ENCODE results near the gene FFAR1. TPM values are rescaled to one million over a fixed set of nuclear protein-coding genes. Genes with fewer than 3 reads are reported as not detected.
"Not testable (repeated sequence)": the region's sequence is repeated elsewhere in the genome, so short reads cannot be mapped to it uniquely, and the experiment has no call there.

Gene FFAR1
- total RNA-seq, 1 experiment from 2014 or later = 1.7 TPM

DNA sequence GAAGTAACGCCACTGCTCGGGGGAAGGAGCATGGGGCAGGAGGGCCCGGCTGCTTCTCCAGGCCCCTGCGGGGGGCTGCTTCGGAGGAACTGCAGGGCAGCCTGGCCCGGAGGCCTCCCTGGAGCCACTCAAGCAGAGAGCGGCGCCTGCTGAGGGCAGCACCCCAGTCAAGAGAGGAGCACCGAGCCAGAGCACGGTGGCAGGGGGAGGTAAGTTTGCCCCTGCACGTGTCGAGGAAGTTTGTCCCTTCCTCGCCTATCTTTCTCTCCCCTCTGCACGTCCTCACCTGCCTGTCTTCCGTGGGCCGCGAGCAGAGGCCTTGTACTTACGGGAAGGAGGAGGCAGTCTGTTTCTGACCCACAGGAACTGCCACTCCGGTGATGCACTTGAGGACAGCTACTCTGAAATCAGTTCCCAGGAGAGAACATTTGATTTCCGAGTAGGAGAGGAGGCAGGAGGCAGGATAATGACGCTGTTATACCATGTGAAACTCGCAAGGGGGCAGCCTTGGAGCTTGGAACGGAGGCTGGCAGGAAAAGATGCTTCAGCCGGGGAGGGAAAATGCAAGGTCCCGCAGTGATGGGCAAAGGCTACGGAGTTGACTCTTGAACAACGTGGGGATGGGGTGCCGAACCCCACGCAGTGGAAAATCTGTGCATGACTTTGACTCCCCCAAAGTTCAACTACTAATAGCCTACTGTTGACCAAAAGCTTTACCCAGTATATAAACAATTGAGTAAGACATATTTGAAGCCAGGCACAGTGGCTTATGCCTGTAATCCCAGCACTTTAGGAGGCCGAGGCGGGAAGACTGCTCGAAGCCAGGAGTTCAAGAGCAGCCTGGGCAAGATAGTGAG is 5.0 kb downstream of the FFAR1 start:
- DNase-seq (ENCODE audit: low read depth) = peak; percentile 72
- in situ Hi-C loops (cut with HindIII; ENCODE audit: low pct_unique_long_range_greater_than_20kb, low sequenced_read_pairs) = loop anchor here (10.0 kb wide), 1 partner anchor 82 kb away; no protein-coding TSS in a partner anchor

DNA sequence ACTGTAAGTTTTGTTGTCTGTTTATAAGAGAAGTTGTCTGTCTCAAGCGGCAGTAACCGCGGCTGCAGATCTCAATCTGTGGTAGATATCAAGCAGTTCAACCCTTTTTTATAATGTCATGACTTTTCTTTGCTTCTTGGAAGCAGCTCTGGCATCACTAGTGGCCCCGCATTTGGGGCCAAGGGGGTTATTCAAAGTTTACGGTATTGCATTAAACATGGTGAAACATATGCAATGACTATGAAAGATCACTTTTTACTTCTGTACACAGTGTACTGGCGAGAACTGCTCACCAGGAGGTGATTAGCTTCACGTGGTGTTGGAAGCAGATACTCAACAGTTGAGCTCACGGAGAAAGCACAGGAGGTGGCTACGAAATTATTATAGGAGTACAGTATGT is 5.9 kb downstream of the FFAR1 start:
- in situ Hi-C loops (cut with HindIII; ENCODE audit: low pct_unique_long_range_greater_than_20kb, low sequenced_read_pairs) = loop anchor here (10.0 kb wide), 1 partner anchor 81 kb away; no protein-coding TSS in a partner anchor
- no peak for DNase-seq (ENCODE audit: low read depth)

DNA sequence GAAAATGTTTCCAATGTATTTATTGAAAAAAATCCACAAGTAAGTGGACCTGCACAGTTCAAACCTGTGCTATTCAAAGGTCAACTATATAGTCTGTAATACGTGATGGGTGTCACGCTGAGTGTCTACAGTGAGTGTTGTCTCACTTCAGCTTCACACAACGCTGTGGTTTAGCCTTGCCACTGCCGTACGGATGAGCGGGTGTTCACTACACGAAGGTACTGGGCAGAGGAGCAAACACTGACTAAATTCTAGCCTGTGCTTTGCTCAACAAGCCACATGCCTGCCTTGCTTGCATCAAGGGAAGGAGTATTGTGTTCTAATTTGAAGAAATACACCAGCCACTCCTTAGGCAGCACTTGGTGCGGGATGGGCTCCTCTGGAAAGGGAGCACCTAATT is 7.2 kb downstream of the FFAR1 start:
- in situ Hi-C loops (cut with HindIII; ENCODE audit: low pct_unique_long_range_greater_than_20kb, low sequenced_read_pairs) = loop anchor here (10.0 kb wide), 1 partner anchor 80 kb away; no protein-coding TSS in a partner anchor
- DNase-seq (ENCODE audit: low read depth) = no peak

DNA sequence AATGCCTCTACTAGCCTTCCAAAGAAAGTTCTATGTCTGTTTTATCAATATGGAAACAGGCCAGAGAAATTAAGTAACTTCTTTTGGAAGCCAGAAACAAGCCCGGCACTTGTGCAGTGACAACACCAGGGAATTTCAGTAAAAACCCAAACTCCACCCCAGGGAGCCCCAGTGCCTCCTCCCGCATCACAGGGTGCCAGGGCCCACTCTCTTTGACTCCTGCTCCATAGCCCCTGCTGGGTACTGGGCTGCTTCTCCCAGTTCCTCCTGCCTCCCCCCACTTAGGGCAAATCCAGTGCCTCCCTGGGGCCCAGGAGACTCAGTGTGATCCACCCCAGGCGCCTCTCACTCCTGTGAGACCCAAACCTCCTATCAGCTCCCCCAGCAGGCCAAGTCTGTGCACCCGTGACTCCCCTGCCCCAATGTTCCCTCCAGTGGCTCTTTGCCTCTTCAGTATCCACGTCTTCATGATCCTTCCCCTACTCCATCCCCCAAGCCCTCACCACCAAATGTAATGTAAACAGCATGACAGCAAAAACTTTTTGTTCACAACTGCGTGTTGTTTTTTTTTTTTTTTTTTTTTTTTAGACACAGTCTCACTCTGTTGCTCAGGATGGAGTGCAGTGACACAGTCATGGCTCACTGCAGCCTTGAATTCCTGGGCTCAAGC is 8.2 kb downstream of the FFAR1 start:
- peak; percentile 34 for DNase-seq (ENCODE audit: low read depth)
- in situ Hi-C loops (cut with HindIII; ENCODE audit: low pct_unique_long_range_greater_than_20kb, low sequenced_read_pairs) = loop anchor here (10.0 kb wide), 1 partner anchor 79 kb away; no protein-coding TSS in a partner anchor

GRCh38 chr19:35357867-35358573 is 10.3 kb downstream of the FFAR1 start, which contains the start of gene FFAR3:
TSS of gene FFAR3 (plus strand) at chr19:35358460. CDS start at chr19:35358891, 431 bp downstream.
- in situ Hi-C loops (cut with HindIII; ENCODE audit: low pct_unique_long_range_greater_than_20kb, low sequenced_read_pairs) = loop anchor here (10.0 kb wide), 1 partner anchor 77 kb away; no protein-coding TSS in a partner anchor
- no peak for DNase-seq (ENCODE audit: low read depth)

GRCh38 chr19:35358834-35359233 is 11.1 kb downstream of the FFAR1 start:
- DNase-seq (ENCODE audit: low read depth) = not testable (repeated sequence)
- in situ Hi-C loops (cut with HindIII; ENCODE audit: low pct_unique_long_range_greater_than_20kb, low sequenced_read_pairs) = loop anchor here (10.0 kb wide), 1 partner anchor 76 kb away; no protein-coding TSS in a partner anchor

- in situ Hi-C loops (cut with HindIII; ENCODE audit: low pct_unique_long_range_greater_than_20kb, low sequenced_read_pairs) = loop anchor here (10.0 kb wide), 1 partner anchor 75 kb away; no protein-coding TSS in a partner anchor
- not testable (repeated sequence) for DNase-seq (ENCODE audit: low read depth)
Observed at GRCh38 chr19:35359395-35359794, 11.7 kb downstream of the FFAR1 start.

DNA sequence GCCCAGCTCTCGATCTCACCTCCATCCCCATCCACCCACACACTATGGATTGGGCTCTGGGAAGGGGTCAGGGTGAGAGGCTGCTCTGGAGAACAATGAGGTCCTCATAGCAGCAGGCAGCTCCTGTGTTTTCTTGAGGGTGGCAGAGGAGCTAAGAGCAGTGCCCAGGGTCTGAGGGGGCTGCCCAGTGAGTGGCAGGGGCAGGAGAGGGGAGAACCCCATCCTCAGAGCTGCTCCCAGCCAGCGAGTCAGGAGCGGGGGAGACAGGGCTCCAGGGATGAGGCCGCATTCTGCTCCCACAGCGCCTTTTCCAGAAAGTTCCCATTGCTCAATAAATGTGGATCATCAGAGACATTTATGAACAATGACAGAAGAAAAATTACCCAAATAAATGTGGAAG is 12.4 kb downstream of the FFAR1 start:
- in situ Hi-C loops (cut with HindIII; ENCODE audit: low pct_unique_long_range_greater_than_20kb, low sequenced_read_pairs); DNase-seq (ENCODE audit: low read depth): not testable (repeated sequence)

DNA sequence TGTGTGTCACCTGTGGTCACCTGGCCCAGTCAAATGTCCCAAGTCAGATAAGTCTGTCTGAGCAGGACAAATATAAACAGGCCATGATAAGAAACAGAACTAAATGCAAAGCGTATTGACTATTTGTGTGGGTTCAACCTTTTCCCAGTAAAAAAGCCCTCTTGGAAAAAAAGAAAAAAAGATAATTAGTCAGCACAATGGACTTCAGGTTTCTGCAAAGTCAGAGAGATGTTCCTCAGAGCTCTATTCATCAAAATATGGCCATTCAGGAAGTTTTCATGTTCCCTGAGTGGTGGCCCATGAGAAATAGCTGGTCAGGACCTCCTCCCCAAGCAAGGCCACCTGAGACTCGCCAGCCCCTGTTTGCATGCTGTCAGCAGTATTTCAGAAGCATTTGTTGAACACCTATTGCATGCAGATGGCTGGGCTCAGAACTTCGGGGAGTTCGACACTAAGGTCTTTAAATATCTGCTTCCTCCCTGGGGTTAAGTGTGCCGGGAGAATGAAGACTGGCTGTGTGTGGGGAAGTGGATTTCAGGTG is 13.2 kb downstream of the FFAR1 start:
- in situ Hi-C loops (cut with HindIII; ENCODE audit: low pct_unique_long_range_greater_than_20kb, low sequenced_read_pairs) = no loop called here
- no peak for DNase-seq (ENCODE audit: low read depth)

- in situ Hi-C loops (cut with HindIII; ENCODE audit: low pct_unique_long_range_greater_than_20kb, low sequenced_read_pairs) = no loop called here
- no peak for DNase-seq (ENCODE audit: low read depth)
Observed at GRCh38 chr19:35362261-35363000, 14.7 kb downstream of the FFAR1 start.

DNA sequence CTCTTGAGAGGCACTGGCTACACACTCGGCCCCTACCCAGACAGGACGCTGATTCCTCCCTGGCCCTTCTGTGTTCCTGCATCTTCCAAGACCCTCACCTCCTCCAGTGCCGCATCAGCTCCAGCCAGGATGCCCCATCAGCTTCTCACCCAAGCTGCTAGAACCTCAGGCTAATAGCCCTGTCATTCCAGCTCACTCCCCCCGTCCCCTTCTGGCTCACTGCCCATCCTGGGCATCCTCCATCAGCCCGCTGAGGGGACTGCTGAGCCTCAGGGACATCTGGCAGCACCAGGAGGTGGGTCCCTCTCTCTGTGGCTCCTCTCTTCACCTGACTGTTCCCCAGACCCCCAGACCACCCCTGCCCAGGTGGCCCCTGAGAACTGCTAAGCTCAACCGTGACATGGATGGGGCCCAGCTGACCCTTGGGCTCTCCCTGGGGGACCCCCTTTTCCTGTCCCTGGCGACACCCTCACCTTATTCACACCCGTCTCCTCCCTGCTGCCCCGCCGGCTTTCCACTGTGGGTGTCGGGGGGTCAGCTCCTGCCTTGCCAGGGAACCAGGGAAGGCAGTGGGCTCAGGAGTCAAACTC is 15.4 kb downstream of the FFAR1 start:
- in situ Hi-C loops (cut with HindIII; ENCODE audit: low pct_unique_long_range_greater_than_20kb, low sequenced_read_pairs) = no loop called here

DNA sequence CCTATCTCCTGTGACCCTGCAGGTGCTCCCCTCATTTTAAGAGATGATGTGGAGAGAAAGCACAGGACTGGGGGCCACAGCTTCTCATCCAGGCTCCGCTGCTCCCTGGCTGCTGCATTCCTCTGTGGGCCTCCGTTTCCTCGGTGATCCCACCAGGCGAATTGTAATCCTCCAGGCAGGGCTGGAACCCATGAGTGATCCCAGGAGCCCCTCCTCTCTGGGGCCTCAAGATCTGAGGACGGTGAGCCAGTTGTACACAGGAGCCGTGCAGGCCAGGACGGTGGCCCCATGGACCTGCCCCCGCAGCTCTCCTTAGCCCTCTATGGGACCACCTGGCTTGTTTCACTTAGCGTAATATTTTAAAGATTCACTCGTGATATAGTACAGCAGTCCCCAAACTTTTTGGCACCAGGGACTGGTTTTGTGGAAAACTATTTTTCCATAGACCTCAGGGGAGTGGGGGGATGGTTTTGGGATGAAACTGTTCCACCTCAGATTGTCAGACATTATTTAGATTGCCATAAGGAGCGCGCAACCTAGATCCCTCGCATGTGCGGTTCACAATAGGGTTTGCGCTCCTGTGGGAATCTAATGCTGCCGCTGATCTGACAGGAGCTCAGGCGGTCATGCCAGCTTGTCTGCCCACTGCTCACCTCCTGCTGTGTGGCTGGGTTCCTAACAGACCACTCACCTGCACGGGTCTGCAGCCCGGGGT is 16.2 kb downstream of the FFAR1 start:
- in situ Hi-C loops (cut with HindIII; ENCODE audit: low pct_unique_long_range_greater_than_20kb, low sequenced_read_pairs) = no loop called here
- DNase-seq (ENCODE audit: low read depth) = no peak

More for the DNA sequence above, 15.4 kb downstream of the FFAR1 start:
- no peak for DNase-seq (ENCODE audit: low read depth)

- in situ Hi-C loops (cut with HindIII; ENCODE audit: low pct_unique_long_range_greater_than_20kb, low sequenced_read_pairs) = no loop called here
- no peak for DNase-seq (ENCODE audit: low read depth)
Observed at GRCh38 chr19:35365303-35365702, 17.6 kb downstream of the FFAR1 start.

- in situ Hi-C loops (cut with HindIII; ENCODE audit: low pct_unique_long_range_greater_than_20kb, low sequenced_read_pairs) = no loop called here
- no peak for DNase-seq (ENCODE audit: low read depth)
Observed at GRCh38 chr19:35368378-35368777, 20.7 kb downstream of the FFAR1 start.

DNA sequence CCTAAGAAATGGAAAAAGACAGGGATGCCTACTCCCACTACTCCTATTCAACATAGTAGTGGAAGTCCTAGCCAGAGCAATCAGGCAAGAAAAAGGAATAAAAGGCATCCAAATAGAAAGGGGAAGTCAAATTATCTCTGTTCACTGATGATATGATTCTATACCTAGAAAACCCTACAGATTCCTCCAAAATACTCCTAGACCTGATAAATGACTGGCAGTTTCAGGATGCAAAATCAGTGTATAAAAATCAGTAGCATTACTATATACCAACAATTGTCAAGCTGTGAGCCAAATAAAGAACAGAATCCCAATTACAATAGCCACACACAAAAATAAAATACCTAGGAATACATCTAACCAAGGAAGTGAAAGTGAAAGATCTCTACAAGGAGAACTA is 21.8 kb downstream of the FFAR1 start:
- DNase-seq (ENCODE audit: low read depth) = no peak
- in situ Hi-C loops (cut with HindIII; ENCODE audit: low pct_unique_long_range_greater_than_20kb, low sequenced_read_pairs) = no loop called here

DNA sequence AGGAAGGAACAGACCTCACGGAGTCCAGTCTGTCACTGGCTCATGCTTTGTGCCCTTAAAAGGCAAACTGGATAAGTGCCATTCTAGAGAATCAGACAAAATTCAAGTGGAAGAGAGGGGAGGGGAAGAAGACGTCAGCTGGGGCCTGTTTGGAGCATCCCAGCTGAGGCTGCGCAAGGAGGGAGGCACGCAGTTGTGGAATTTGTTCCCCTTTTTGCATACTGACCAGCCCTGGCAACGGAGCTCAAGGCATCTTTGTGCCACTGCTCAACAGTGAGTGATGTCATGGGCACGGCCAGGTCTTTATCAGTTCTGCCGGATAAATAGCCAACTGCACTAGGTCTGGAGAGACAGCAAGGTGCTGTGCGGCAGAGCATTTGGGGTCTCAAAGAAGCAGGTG is 23.0 kb downstream of the FFAR1 start, which contains the start of gene GPR42:
TSS of gene GPR42 (plus strand) at position 347 of the 400 bp plus-strand sequence. CDS start 292 bp downstream, outside the sequence.
- DNase-seq (ENCODE audit: low read depth) = no peak
- in situ Hi-C loops (cut with HindIII; ENCODE audit: low pct_unique_long_range_greater_than_20kb, low sequenced_read_pairs) = no loop called here
